KG1 (cell line): ENCODE data around the gene EFHD2.
"Not testable (repeated sequence)": the region's sequence is repeated elsewhere in the genome, so short reads cannot be mapped to it uniquely, and the experiment has no call there.

ENCODE experiments used
- DNase-seq: peaks from one replicate; lab custom pipeline; 2025; lab: John Stamatoyannopoulos, UW

Gene EFHD2

DNA sequence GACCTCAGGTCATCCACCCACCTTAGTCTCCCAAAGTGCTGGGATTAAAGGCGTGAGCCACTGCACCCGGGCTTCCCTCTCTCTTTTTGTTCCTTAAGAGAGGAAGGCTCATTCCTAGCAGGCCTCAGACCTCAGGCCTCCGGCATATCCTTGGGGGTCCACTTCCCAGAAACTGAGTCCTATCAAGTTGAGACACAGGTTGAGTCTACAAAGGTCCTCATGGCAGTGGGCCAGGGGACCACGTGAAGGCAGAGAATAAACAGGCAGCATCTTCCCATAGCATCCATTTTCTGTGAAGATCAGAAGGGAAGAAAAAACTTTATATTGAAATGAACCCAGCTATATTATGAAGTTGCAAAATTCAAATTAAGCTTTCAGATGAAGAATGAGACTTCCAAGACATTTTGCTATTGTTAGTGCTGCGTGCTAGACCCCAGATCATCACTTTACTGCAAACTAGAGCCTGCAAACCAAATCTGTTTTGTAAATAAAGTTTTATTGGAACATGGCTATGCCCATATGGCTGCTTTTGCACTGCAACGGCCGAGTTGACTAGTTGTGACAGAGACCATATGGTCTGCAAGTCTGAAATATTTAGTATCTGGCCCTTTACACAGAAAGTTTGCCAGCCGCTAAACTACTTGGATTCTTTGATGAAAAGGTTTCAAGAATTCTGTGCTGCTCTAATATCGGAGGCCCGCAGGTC lies 43.3 kb downstream of the EFHD2 start:
- DNase-seq = no peak

DNA sequence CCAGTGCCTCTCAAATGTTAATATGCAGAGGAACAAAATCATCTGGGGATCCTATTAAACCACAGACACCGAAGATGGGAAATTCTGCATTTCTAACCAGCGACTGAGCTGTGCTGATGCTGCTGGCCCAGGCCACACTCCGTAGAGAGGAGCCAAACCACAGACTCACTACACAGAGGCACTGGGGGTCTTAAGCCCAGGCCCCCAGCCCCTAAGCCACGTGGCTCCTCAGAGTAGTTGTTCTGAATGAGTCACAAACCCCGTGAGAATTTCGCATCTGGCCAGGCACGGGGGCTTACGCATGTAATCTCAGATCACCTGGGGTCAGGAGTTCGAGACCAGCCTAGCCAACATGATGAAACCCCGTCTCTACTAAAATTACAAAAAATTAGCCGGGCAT lies 44.0 kb downstream of the EFHD2 start:
- no peak for DNase-seq

DNA sequence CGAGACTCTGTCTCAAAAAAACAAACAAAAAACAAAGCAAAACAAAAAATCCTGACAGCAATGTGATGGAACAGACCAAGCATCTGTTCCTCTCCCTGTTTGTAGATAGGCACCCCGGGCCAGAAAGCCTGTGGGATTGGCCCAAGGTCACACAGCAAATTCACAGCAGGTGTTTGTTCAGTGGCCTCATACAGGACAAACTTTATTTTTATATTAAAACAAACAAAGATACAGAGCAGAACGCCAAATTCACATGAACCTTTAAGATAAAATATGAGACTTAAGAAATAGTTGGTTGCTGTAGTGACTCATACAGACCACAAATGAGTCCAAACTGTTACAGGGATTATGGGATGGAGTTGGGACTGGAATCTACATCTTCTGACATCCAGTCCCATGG lies 44.6 kb downstream of the EFHD2 start:
- no peak for DNase-seq

DNA sequence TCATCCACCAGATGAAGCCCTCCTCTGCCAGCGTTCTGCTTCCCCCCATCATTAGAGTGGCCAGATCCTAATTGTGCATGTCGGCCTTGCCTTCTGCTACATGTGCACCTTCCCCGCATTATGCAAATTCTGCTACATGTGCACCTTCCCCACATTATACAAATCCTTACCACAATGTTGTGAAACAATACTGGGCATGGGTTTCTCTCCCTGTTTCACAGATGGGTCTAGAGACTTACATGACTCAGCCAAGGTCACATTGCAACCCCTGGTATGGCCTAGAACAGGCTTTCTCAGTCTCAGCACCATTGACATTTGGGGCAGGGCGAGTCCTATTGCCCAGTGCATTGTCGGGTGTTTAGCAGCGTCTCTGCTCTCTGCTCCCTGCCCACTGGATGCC lies 45.8 kb downstream of the EFHD2 start:
- no peak for DNase-seq

DNA sequence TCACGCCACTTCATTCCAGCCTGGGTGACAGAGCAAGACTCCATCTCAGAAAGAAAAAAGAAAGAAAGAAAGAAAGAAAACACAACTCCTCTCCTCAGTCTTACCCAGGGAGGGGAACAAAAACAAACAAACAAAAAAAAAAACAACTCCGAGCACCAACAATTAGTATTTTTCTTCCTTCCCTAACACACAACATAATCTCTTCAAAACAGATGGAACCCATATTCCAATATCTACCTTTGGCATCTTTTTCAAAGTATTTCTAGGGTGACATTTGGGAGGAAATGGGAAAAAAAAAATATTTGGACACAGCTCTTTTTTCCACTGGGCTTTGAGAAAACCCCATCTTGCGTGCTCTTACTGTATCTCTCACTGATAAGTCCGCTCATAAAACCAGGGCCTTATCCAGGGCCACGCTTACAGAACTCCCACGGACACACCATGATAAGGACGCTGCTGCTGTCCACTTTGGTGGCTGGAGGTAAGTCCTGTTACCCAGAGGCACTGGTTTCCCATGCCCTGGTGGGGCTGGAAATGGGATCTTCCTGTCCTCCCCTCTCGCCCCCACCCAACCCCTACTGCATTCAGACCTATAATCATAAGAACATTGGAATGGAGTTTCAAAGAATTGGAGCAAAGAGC lies 46.7 kb downstream of the EFHD2 start, which contains the start of gene CELA2A:
Gene CELA2A (plus strand): TSS at position 420 of the 642 bp plus-strand sequence. CDS start 22 bp downstream, at position 442.
- no peak for DNase-seq

DNA sequence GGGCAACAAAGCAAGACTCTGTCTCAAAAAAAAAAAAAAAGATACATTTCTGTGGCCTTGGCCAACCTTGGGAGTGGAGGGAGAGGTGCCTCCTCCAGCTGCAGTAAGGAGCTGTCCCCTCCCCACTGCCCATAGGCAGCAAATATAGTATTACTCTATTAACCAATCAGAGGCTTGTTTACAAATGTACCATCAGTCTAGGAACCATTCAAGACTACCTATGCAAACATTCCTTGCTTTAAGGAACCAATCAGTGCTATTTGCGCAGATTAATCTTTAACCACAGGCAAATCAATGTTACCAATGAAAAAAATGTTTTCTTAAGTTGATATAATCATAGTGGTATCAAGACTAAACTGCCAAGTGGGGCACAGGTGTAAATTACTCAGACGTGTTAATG lies 47.9 kb downstream of the EFHD2 start:
- DNase-seq = no peak

DNA sequence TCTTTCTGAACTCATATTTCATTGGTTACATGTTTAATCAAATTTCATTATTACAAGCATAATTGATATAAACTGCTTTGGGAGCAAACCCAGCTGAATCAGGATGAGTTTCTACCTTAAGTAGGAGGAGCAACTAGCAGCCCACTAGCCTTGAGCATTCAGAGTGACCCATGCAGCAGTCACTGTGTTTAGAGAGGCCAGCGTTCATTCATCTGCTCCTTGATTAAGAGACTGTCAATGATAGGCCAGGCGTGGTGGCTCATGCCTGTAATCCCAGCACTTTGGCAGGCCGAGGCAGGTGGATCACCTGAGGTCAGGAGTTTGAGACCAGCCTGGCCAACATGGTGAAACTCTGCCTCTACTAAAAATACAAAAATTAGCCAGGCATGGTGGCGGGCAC lies 48.7 kb downstream of the EFHD2 start:
- DNase-seq = not testable (repeated sequence)

DNA sequence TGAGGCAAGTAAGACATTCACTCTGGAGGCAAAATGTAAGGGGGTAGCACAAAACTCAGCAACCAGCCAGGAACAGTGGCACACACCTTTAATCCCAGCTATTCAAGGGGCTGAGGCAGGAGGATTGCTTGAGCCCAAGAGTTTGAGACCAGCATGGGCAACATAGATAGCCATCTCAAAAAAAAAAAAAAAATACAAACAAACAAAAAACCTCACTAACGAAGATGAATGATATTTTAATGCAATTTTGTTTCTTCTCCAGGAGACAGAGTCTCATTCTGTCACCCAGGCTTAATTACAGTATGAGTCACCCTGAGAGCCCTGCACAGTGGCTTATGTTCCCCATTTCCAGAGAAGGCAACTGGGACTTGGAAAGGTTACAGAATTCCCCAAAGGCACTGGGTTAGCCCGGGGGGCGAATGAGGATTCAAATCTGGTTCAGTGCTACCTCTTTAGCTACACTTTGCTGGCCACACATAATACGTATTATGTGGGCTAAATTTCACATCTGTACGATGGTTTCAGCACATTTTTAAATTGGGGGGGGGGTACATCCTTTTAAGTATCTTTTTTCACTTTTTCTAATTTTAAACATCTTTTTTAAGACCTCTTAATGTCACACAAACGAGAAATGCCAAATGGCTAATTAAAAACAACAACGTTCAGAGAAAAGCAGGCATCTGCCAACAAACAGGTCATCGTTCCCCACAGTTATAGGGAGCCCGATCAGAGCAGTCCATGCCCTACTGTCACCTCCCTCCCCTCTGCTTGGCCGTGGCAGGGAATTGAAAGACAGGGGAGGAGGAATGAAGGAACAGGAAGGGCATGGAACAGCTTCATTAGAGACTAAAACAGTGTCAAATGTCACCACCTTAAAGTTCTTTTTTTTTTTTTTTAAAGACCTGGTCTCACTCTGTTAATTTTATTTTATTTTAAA lies 50.4 kb downstream of the EFHD2 start:
- DNase-seq = no peak

DNA sequence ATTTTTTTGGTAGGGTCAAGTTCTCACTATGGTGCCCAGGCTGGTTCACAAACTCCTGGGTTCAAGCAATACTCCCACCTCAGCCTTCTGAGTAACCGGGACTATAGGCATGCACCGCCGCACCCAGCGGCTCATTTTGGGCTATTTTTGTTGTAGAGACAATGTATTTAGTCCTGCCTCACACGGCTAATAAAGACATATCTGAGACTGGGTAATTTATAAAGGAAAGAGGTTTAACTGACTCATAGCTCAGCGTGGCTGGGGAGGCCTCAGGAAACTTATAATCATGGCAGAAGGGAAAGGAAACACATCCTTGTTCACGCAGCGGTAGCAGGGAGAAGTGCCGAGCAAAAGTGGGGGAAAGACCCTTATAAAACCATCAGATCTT lies 51.0 kb downstream of the EFHD2 start:
- DNase-seq = no peak

DNA sequence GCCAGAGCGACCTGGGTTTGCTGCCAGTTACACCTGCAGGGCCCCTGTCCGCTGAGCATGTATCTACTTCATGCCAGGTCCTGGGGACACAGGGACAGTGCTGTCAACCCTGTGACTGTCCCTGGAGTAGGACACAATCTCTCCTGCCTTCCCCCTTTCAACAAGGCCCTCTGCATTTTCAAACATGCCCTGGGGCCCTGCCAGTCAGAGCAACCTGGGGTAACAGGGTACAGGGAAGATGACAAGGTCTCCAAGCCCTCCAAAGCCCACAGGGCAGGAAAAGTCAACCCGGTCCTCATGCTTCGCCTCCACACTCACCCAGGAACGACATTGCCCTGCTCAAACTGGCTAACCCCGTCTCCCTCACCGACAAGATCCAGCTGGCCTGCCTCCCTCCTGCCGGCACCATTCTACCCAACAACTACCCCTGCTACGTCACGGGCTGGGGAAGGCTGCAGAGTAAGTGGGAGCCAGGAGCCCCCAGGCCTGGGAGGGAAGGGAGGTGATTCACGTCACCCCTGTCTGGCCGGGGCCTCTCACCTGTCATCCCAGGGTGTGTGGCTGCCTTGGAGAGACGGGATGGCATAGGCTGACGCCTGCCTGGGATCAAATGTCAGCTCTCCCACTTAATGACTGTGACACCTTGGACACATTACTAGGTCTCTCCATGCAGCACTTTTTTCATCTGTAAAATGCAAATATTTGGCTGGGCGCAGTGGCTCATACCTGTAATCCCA lies 53.5 kb downstream of the EFHD2 start:
- not testable (repeated sequence) for DNase-seq

DNA sequence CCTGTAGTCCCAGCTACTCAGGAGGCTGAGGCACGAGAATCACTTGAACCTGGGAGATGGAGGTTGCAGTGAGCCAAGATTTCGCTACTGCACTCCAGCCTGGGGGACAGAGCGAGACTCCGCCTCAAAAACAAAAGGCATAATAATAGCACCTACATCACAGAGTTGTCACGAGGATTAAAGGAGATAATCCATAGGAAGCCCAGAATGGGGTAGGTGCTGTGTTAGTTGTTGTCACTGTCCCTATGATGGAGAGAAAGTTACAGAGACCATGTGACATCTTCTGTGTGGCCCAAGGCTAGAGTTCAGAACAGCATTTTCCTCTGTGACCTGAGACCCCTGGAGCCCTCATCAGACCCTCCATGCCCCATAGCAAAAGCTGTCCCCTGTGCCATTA lies 54.2 kb downstream of the EFHD2 start:
- DNase-seq = not testable (repeated sequence)

DNA sequence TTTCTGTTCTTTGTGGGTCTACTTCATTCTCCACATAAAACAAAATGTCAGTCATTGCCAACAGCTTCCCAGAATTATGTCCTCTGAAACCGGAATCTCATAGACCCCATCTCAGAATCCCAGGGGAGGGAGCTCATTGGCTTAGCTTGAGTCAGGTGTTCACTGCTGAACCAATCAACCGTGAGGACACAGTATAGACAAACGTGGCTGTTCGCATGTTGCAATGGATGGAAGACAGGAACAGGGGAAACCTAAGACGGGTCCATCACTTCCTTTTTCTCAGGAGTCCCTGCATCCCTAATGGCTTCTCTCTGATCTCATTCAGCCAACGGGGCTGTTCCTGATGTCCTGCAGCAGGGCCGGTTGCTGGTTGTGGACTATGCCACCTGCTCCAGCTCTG lies 56.0 kb downstream of the EFHD2 start:
- DNase-seq = no peak

DNA sequence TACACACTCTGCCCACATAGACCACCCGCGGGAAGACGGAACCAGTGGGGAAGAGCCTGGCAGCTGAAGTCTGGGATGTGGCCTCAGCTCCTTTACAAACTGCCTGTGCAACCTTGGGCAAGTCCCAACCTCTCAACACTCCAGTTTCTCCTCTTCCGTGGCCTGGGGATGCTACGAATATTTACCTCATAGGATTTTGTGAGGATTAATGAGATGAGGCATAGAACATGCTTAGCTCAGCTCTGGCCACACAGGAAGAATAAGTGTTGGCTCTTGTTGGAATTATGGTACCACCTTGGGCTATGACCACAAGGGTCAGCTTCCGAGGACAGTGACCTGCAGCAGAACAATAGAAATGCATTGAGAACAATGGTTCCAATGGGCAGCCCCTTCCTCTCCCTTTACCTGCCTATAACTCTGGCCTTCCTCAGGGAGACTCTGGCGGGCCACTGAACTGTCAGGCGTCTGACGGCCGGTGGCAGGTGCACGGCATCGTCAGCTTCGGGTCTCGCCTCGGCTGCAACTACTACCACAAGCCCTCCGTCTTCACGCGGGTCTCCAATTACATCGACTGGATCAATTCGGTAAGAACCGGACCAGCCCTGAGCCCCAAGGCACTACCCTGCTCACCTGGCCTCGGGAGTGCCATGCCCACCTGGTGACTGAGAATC lies 57.4 kb downstream of the EFHD2 start:
- DNase-seq = not testable (repeated sequence)

DNA sequence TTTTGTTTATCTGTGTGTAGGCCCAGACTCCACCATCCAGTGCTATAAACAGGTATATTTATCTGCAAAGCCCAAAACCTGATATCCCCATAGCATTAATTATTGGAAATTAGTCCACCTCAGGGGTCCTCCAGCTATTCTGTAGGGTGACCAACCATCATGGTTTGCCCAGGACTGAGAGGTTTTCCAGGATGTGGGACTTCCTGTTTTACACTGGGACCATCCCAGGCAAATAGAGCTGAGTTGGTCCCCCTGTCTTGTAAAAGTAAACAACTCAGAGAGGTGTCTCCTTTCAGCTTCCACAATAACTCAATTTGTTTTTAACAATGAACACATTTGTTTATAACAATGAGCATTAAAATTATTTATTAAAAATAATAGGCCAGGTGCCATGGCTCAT lies 58.5 kb downstream of the EFHD2 start:
- no peak for DNase-seq

DNA sequence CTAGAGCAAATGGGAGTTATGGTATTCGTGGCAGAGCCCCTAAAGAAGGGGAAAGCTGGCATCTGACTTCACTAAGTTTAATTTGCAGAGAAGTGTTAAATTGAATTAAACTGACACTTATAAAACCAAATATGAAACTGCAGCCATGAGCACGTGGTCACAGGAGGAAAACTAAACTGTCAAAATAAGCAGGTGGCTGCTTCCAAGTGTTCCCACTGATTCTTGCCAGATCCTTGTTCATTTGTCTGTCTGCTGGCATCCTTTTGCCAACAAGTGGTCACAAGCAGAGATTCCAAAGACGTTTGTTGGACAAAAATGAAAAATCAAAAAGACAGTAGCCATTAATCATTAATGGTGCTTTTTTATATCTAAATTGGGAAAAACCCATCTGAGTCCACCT lies 59.7 kb downstream of the EFHD2 start:
- DNase-seq = no peak

DNA sequence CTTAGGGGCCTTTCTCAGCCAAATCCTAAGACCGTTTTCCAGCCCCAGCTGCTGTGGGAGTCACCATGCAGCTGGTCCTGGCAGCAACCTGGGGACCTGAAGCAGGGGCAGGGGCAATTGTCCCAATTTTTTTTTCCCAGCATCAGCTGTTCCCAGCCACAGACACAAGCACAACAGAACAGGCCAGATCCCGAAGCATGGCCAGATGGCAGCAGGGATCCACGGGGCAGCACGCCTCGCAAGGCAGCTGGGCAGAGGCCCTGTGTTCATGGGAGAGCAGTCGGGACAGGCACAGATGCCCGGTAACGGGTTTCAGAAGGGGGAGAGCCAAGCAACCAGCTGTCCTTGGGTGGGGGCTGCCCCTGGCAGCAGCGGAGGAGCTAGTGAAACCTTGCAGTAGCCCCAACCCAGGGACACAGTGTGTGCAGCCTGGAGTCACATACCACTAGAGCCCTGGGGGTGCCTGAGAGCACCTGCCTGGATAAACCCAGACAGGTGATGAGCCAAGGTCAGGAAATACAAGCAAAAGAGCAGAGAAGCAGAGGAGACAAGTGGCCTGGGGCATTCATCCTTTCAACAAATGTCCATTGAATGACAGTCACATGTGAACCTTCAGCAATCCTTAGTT lies 60.2 kb downstream of the EFHD2 start:
- not testable (repeated sequence) for DNase-seq

DNA sequence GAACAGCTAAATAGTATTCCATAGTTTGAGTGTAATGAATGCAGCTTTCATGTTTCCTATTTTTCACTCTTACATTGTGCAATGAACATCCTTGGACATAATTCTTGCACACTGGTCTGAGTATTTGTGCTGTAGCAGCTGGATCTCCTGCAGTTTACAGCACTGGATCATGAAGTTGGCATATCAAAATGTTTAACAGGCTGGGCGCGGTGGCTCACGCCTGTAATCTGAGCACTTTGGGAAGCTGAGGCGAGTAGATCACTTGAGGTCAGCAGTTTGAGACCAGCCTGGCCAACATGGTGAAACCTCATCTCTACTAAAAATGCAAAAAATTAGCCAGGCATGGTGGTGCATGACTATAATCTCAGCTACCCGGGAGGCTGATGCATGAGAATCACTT lies 61.4 kb downstream of the EFHD2 start:
- DNase-seq = not testable (repeated sequence)

DNA sequence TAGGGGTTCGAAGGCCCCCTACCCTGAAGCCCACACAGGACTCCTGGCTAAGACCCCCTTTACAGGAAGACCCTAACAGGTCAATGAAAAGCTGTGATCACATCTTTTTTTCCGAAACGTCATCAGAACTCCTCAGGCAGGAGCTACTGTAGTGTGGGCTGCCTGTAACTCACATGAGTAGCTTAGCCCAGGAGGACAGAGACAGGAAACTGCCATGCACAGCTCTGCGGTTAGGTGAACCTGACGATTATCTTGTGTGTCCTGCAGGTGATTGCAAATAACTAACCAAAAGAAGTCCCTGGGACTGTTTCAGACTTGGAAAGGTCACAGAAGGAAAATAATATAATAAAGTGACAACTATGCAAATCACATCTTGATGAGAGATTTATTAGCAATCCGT lies 62.0 kb downstream of the EFHD2 start:
- DNase-seq = not testable (repeated sequence)

DNA sequence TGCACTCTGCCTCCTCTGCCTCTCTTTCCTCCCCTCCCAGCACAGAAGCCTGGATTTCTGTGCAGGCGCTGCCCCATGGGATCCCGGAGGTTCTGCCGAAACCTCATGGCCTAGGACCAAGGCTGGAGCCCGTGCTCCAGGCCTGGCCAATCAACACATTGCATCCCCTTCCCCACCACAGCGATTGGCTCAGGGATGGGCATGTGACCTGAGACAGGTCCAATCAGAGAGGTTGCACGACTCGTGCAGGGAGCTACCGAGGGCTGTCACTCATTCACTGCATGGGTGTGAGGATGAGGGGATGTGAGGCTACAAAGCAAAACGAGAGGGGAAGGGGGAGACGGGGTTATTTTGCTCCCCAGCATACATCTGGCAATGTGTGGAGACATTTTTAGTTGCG lies 62.9 kb downstream of the EFHD2 start:
- DNase-seq = no peak

DNA sequence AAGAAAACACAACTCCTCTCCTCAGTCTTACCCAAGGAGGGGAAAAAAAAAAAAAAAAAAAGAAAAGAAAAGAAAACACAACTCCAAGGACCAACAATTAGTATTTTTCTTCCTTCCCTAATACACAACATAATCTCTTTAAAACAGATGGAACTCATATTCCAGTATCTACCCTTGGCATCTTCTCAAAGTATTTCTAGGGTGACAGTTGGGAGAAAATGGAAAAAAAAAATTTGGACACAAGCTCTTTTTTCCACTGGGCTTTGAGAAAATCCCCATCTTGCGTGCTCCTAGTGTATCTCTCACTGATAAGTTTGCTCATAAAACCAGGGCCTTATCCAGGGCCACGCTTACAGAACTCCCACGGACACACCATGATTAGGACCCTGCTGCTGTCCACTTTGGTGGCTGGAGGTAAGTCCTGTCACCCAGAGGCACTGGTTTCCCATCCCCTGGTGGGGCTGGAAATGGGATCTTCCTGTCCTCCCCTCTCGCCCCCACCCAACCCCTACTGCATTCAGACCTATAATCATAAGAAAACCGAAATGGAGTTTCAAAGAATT lies 66.1 kb downstream of the EFHD2 start, which contains the start of gene CELA2B:
Gene CELA2B (plus strand): TSS at position 353 of the 563 bp plus-strand sequence. CDS start 22 bp downstream, at position 375.
- DNase-seq = no peak
